ENCODE data around the gene ZNF556.

- peak in 1 of 4 experiments; percentile 25 for TF ChIP-seq CTCF (IDR thresholded peaks at IDR 0.05)
- TF ChIP-seq EP300 (IDR thresholded peaks at IDR 0.05): no peak
Measured at GRCh38 chr19:2888731-2889224, 21.6 kb downstream of the ZNF556 start.
